HG03108 (cell line): ENCODE measurements around the gene TRAPPC2B.
A peak's percentile ranks its signal among the peaks of the same experiment; 100 is the strongest.

Source experiments
- ATAC-seq: cut with Tn5 transposase; IDR thresholded peaks from one replicate; pipeline ENCODE4 v1.9.1; 2021; ENCODE audit warnings: moderate library complexity; ENCODE audit not compliant: unreplicated experiment

TRAPPC2B gene

DNA sequence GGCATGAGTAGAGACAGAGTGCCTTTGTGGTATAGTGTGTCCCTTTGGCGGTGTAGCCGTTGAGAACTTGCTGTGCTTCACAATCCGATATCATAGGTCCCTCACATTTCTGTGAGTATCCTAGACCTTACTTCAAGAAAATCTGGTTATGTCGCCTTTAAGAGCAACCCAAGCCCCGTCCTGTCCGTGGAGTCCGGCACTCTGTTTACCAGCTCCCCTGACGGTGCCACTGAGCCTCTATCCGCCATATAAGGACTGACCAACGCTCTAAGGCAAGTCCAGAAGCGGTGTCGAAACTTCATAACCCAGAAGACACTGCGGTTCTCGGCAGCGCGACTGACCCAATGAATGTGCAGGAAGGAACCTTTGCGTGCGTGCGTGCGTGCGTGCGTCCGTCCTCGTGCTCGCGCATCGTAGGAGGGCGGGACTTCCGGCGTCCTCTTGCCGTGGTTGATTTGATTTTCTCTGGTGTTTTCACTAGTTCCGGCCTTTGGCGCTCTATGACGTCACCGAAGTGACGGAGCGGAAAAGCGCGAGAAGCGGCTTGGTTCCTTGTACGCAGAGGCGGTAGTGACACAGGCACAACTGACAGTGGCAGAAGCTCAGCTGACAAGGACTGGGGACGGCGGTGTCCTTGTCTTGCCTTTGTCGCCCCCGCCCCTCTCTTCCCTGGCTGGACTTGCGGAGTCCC is at the start of gene TRAPPC2B, which contains the start of gene ZNF547:
TRAPPC2B (plus strand) TSS at position 555 of the 691 bp plus-strand sequence. CDS start 1,283 bp downstream, outside the sequence.
ZNF547 (plus strand) TSS at position 555 of the 691 bp plus-strand sequence. CDS start 5,005 bp downstream, outside the sequence.
- peak; percentile 94 for ATAC-seq

GRCh38 chr19:57314146-57314545 is 49.2 kb upstream of the TRAPPC2B start:
- ATAC-seq = no peak

GRCh38 chr19:57317503-57317902 is 45.8 kb upstream of the TRAPPC2B start:
- ATAC-seq = no peak

DNA sequence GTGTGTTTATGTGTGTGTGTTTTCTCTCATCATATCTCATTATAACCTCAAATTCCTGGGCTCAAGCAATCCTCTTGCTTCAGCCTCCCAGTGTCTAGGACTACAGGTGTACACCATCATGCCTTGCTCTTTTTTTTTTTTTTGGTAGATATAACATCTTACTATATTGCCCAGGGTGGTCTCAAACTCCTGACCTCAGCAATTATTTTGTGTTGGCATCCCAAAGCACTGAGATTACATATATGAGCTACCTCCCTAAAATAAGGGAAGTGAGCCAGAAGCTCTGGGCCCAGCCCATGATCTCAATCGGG is 43.5 kb upstream of the TRAPPC2B start:
- no peak for ATAC-seq

- peak; percentile 93 for ATAC-seq
These were observed 42.9 kb upstream of the TRAPPC2B start, which contains the start of gene ZNF543 for GRCh38 chr19:57320180-57321084. Gene ZNF543, plus strand, starts transcription at chr19:57320472. Its CDS starts 382 bp downstream, at chr19:57320854.

DNA sequence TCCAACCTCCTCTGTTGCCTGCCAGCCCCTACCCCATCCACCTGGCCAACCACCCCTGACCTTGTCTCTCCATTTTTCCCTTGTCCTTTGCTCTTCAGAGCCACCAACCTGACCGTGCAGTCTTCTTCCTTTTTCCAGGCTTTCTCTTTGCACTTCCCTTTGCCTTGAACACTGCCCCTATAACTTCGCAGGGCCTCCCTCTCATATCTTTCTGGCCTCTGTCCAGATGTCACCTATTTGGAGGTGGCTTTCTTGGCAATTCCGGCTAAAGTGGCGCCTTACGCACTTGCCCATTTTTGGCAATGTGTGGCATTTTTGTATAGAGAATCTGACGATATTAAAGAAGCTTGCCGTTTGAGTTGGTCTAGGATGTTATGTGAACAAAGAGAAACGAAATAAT is 42.2 kb upstream of the TRAPPC2B start:
- ATAC-seq = no peak

DNA sequence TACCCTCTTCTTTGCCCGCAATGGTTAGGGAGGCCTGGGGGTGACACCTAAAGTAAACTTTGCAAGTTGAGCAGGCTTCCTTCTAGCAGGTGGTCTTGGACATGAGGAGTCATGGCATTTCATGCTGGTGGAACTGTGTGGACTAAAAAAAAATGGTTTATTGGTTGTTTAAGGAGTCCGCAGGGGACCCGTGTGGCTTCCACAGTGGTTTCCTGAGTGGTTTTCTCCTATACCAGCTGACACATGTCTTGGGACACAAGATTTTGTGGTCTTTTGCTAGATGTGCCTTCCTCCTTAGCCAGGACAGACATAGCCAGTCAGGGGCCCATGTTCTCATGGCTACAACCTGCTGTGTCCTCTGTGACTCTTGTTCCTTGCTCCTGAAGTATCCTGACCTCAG is 41.6 kb upstream of the TRAPPC2B start:
- ATAC-seq = no peak

DNA sequence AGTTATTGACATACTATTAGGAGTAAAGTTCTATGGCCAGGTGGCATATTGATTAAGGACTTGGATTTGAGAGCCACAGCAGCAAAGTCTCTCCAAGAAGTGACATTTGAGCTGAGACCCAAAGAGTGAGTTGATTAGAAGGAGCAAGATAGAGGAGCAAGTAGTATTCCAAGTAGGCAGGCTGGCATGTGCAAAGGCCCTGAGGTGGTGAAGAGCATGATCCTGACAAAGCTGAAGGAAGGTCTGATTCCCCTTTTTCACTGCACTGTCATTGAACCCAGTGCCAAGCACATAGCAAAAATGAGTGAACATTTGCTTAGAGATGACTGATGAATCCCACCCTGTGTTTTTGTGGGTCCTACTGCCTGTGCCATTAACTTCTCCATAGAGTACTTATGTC is 38.4 kb upstream of the TRAPPC2B start:
- ATAC-seq = no peak

DNA sequence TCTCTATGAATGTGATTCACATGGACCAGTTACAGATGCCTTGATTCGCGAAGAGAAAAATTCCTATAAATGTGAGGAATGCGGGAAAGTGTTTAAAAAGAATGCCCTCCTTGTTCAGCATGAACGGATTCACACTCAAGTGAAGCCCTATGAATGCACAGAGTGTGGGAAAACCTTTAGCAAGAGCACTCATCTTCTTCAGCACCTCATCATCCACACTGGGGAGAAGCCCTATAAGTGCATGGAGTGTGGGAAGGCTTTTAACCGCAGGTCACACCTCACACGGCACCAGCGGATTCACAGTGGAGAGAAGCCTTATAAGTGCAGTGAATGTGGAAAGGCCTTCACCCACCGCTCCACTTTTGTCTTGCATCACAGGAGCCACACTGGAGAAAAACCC is 35.4 kb upstream of the TRAPPC2B start:
- no peak for ATAC-seq

DNA sequence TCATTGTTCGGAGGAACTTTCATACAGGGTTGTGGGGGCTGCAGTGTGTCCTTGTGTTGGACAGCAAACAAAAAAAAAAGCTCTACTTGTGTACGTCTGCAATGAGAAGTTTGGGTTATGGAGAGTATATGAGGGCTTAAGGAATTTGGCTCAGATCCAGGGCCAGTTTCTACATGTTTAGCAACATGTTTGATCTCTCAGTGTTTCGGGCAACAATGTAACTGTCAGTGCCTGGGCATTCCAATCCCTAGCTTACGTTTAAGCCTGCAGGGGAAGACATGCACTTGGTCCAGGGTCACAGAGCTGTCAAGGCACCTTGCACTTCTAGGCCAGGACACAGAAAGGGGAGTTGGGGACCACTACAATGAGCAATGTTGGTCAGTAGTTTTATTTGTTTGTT is 29.2 kb upstream of the TRAPPC2B start:
- no peak for ATAC-seq

DNA sequence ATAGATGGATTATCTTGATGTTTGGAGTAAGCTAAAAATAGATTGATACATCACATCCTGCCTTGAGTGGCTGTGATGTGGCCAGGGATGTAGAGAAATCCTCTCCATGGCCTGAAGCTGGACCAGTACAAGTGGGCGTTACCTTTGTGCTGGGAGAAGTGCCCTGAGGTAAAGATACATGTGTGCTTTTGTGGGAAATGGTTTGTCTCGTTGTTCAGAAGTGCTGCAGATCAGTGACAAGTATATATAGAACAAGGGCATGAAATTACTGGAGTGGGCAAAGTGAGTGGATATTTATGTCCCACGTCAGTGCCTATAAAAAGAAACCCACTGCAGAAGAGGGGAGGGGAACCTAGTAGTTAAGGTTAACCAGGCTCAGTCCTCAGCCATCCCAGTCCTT is 24.5 kb upstream of the TRAPPC2B start:
- no peak for ATAC-seq

DNA sequence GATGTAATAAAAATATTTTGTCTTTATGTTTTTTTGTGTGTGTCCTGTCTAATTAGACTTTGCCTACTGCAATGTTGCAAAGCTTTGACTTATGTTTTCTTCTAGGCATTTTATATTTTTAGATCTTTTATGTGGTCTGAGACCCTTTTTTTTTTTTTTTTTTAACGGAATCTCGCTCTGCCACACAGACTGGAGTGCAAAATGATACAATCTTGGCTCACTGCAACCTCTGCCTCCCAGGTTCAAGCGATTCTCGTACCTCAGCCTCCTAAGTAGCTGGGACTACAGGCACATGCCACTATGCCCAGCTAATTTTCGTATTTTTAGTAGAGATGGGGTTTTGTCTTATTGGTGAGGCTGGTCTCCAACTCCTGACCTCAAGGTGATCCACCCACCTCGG is 20.8 kb upstream of the TRAPPC2B start:
- ATAC-seq = no peak

DNA sequence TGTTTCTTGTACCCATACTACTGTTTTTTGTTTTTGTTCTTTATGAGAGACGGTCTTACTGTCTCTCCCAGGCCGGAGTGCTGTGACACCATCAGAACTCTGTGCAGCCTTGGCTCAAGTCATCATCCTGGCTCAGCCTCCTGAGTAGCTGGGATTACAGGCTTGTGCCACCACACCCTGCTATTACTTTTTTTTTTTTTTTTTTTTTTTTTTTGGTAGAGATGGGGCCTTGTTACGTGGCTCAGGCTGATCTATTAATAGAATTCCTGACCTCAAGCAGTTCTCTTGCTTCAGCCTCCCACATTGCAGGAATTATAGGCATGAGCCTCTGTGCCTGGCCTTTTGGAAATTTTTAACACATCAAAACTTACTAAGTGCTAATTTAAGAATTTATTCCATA is 15.2 kb upstream of the TRAPPC2B start:
- no peak for ATAC-seq

- peak; percentile 98 for ATAC-seq
These were observed 12.2 kb upstream of the TRAPPC2B start, which contains the start of gene ZNF304 for GRCh38 chr19:57350877-57351805. Gene ZNF304, plus strand, starts transcription at chr19:57351271. Its CDS starts 394 bp downstream, at chr19:57351665.

- no peak for ATAC-seq
These were observed 11.5 kb upstream of the TRAPPC2B start for GRCh38 chr19:57351867-57352266.

DNA sequence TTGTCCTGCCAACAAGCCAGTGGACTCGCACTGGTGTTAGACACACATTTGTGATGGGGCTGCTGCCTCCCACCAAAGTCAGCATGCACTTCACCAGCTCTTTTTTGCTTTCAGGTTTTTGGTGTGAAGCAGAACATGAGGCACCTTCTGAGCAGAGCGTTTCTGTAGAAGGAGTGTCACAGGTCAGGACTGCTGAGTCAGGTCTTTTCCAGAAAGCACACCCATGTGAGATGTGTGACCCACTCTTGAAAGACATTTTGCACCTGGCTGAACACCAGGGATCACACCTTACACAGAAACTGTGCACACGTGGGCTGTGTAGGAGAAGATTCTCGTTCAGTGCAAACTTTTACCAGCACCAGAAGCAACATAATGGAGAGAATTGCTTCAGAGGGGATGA is 7.4 kb upstream of the TRAPPC2B start:
- ATAC-seq = no peak

DNA sequence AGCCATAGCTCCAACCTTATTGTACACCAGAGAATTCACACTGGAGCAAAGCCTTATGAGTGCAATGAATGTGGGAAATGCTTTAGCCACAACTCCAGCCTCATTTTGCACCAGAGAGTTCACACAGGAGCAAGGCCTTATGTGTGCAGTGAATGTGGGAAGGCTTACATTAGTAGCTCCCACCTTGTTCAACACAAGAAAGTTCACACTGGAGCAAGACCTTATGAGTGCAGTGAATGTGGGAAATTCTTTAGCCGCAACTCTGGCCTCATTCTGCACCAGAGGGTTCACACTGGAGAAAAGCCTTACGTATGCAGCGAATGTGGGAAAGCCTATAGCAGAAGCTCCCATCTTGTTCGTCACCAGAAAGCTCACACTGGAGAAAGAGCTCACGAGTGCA is 5.9 kb upstream of the TRAPPC2B start:
- no peak for ATAC-seq

- ATAC-seq = no peak
These were observed 4.1 kb upstream of the TRAPPC2B start for GRCh38 chr19:57359300-57359699.

GRCh38 chr19:57362419-57362818 is 932 bp upstream of the TRAPPC2B start:
- no peak for ATAC-seq

DNA sequence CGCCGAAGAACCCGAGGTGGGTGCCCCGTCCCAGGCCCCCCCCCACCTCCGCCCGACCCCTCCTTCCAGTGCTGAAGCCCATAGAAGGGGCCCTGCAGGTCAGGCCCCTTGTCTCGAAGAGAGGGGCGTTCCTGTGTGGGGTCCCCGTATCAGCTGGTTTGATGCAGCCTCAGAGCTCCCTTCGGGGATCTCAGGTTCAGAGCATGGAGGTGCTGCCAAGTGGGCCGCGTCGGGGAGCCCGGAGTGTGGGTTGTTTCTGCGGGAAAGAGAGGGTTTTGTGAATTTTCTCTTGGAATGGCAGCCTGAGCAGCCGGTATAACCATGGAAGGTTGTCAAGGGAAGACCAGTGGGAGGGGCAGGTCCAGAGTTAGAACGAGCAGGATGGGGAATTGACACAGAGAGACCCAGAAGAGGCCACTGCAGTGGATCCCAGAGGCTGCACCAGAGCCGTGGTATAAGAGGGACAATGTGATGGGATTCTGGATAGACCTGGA is 384 bp downstream of the TRAPPC2B start:
- no peak for ATAC-seq

DNA sequence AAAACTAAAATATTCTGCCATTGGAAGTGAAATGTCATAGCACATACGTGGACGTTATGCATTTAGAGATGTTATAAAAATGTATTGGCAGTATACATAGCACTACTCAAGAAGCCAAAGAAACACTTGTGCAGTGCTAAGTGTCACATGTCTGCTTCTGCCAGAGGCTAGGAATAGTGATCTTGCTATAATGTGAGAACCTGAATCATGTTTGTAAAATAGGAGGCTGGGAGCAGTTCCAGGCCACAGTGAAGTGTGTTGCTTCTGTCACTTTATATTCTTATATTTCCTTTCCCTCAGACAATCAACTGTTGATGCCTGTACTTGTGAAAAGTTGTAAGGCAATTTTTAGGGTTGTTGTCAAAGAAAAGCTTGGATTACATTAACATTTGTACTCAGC is 3.4 kb downstream of the TRAPPC2B start:
- no peak for ATAC-seq
